HG03175 (cell line): ENCODE measurements around the gene RTN4RL2.

Experiments used
- ATAC-seq: cut with Tn5 transposase; IDR thresholded peaks from one replicate; pipeline ENCODE4 v1.9.1; 2021; ENCODE audit warnings: mild to moderate bottlenecking, moderate library complexity; ENCODE audit not compliant: unreplicated experiment

The RTN4RL2 gene

DNA sequence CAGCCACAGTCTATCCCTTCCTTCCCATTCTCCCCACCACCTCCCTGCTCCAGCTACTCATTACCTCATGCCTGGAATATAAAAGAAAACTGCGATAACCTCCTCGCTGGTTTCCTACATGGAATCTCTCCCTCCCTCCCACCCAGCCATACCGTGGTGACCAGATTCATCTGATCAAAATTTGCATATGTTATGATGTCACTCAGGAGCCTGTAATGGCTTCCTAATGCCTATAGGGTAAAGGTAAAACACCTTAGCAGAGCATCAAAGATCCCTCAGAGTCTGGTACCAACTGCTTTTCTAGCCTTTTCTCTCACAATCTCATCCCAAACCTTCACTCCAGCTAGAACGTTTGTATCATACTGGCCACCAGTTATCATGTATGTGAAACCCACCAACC lies 19.6 kb downstream of the RTN4RL2 start:
- peak; percentile 17 for ATAC-seq

DNA sequence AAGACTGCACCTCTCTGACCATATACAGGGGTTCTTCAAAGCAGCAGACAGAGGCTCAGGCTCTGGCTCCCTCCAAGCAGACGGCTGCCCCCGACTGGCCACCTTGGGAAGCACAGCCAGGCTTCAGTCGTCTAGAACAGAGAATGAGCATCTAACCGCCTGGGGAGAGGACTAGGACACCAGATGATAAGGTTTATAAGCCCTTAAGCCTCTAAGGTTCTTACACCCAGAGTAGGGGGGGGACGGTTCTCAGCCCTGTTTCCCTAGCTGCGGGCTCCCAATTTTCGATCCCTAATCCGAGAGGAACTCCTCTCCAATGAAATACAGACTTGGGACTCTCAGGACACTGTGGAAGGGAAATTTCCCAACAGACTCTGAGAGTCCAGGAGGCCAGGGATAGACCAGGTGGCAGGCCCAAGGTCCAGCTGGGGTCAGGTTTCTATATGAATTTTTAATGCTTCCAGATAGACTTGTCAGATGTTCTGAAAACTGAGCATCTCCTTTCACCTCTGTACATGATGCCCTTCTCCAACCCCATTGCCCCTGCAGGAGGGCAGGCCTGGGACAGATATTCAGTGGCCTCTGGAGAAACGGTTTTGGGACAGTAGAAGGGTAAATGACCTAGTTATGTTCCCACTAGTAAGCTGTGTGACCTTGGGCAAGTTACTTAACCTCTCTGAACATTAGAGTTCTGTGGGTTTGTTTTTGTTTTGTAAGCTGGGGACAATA lies 20.2 kb downstream of the RTN4RL2 start:
- ATAC-seq, result peak; percentile 31

DNA sequence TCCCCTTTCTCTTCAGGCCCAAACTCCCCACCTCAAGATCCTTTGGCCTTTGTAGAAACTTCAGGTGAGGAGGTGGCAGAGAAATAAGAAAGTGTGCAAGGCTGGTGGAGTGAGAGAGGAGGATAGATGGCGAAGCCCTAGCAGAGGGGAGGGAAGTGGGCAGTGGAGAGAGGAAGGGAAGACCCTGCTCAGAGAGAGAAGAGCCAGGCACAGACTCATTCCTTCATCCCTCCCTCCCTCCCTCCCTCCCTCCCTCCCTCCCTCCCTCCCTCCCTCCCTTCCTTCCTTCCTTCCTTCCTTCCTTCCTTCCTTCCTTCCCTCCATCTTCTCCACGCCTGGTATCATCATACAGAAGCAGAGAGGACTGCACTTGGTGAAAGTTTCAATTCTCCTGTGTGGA lies 21.0 kb downstream of the RTN4RL2 start:
- no peak for ATAC-seq

DNA sequence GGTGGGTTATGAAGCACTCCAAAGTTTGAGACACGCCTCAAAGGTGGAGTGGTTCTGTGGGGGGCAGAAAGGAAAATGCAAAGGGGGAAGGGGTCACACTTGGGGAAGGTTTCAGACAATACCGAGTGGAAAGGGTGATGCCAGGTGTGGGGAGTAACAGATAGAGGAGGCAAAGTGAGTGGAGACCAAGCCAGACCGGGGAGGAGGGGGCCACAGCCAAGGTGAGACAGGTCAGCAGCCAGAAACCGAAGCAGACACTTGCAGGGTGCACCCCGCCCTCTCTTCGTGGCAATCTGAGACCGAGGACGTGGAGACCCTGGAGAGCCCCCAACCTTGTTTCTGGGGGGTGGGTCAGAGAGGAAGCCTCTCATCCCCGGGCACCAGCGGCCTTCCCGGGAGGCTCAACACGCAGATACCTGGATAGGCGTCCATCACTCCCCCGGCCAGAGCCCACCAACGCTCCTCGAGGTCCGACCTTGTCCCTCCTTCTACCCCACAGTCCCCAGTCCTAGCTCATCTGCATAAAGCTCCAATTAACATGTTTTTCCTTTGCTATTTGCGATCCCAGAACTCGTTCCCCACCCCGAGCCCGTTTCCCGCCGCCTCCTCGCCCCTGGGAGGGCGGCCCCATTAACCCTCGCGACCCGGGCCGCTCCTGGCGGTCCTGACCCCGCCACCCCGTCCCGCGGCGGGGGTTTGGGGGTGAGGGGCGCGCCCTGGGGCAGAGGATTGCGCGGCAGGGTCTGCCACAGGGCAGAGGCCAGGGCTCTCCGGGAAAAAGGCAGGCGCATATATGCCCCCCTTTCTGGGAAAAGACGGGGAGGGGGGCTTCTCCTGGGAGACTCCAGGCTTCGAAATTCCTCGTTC lies 21.8 kb downstream of the RTN4RL2 start:
- no peak for ATAC-seq

DNA sequence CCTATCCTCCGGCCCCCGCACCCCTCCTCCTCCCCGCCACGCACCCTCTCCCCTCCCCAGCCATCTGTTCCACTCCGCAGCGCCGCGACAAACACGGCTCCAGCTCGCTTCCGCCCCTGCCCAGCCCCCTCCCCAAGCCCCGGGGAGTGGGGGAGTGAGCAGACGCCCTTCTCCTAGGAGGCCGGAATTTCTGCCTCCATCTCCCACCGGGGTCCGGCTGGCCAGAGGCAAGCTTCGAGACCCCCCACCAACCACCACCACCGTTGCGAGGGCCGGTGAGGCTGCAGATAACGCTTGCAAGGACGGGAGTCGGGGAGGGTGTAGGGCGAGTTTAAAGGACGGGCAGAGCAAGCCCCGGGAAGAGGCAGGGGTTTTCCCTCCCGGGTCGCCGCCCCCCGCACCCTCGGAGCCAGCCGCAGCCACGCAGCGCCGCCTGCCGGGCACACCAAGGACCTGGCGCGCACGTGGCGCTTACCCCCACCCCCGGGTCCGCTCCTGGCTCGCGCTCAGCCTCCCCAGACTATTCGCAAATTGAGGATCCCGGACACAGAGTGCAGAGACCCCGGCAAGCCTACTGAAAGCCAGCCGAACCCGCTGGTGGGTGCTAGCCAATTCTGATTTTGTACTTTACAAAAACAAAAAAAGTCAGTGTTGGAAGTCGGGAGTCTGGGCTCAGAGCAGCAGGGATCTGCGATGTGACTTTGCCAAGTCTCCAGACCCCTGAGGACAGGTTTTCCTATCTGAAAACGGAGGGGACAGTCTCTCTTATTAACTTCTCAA lies 22.6 kb downstream of the RTN4RL2 start:
- no peak for ATAC-seq

DNA sequence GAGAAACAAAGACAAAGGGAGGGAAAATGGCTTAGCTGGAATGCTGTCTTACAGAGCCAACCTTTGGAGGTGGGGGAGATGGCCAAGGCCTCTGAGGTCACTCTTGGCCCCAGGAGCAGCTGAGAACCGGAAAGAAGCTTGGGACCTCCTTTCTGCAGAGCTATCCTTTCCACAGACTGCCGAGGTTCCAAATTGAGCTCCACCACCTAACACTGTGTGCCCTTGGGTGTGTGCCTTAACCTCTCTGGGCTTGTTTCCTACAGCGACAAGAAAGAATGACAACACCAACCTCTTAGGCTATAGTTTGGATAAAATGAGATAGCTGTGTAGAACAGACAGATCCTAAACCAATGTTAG lies 23.2 kb downstream of the RTN4RL2 start:
- ATAC-seq, result no peak

DNA sequence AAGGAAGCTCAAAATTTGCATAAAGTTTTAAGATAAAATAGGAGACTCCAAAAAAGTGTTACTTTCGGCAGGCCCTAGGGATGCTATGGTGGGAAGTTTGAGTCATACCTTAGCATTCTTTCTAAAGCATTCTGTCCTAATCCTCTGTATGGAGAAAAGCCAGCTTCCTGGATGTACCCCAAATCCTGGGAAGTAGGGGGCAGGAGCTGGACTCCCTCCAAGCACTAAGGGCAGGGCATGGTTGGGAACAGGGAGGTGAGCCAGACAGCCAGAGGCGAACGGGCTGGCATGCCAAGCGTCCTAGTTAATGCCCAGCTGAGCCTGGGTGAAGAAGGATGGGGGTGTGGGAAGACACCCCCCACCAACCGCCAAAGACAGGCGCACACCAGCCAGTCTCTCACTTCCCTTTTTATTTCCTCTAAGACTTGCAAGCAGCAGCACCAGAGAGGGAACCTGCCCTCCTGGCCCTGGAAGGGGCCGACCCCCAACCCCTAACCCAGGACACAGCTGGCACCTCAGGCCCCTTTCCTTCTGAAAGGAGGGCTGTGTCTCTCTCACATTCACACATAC lies 23.9 kb downstream of the RTN4RL2 start:
- peak; percentile 68 for ATAC-seq

DNA sequence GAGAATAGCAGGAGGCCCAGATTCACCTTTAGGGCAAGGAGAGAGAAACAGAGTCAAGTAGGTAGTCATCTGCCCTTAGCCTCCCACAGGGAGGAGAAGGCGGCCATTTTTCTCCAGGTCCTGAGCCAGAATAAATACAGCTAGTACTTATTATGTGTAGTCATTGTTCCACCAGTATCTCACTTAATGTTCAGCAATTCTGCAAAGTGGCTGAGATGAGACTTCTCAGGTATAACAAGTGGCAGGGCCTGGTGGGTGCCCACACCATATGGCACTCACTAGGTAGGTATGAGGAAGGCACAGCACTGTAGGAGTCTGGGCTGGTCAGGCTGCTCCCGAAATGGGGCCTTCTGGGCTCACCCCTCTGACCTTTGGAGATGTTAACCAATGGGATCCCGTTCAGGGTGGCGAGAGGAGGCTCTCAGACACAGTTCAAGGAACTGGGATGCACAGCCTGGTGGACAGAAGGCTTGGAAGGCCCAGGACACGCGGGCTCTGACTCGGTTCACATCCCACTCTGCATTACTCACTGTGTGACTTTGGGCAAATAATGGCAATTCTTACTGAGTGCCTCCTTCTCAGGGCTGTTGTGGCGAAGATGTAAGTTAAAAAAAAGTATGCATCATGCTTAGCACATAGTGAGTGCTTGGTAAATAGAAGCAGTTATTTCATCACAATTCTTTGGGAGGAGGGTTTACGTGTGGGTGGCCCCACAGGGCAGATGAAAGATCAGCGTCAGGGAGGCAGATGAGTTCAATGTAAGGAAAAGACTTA lies 25.1 kb downstream of the RTN4RL2 start:
- ATAC-seq, result no peak

DNA sequence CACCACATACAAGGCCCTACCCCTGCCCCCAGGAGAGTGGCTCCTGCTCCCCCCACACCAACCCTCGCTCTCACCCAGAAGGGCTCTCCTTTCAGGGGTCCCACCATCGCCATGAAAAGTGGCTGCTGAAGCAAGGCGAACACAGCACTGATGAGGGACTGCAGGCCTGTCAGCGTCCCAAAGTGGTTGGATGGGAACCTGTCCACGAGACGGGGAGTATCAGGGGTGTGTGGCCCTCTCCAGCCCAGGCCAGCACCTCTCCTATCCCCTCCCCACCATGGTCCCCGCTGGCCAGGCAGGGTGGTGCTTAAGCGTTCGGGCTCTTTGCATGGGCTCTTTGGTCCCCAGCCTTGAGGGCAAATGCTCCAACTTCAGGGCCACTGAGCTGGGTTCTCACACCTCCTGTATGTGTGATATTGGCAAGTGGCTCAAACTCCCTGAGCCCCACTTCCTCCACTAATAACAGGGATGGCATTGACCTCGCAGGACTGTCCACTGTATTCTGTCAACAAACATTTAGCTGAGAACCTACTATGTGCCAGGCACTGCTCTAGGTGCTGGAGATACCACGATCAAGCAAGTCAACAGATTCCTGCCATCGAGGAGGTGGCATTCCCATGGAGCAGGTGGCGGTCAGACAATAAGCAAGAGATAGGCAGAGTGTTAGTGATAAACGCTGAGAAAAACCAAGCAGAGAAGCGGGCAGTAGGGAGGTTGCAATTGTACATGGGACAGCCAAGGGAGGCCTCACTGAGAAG lies 26.9 kb downstream of the RTN4RL2 start:
- ATAC-seq, result no peak

DNA sequence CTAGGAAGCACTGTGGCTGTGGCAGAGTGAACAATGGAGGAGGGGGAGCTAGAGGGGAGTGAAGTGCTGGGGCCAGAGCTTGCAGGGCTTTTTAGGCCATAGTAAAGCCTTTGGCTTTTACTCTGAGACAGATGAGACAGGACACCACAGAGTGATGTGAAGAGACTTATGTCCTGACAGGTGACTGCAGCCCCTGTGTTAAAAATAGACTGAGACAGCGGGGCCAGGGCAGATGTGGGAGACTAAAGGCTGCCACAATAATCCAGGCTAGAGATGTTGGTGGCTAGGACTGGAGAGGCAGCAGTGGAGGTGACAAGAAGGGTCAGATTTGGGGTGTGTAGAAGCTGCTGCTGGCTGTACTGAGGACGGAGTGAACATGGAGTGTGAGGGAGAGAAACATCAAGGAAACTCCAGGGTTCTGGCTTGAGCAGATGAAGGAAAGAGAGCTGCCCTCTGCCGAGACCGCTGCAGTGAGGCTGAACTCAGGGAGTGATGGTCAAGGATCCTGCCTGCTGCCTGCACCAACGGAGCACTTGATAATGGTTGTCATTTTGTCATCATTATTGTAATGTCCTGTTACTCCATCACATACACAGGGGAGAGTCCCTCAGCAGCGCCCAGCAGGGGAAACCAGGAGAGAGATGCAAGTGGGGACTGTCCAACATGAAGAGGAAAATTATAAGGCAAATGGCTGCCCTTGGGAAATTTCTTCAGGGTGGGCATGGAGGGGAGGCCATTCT lies 27.8 kb downstream of the RTN4RL2 start:
- ATAC-seq, result no peak

DNA sequence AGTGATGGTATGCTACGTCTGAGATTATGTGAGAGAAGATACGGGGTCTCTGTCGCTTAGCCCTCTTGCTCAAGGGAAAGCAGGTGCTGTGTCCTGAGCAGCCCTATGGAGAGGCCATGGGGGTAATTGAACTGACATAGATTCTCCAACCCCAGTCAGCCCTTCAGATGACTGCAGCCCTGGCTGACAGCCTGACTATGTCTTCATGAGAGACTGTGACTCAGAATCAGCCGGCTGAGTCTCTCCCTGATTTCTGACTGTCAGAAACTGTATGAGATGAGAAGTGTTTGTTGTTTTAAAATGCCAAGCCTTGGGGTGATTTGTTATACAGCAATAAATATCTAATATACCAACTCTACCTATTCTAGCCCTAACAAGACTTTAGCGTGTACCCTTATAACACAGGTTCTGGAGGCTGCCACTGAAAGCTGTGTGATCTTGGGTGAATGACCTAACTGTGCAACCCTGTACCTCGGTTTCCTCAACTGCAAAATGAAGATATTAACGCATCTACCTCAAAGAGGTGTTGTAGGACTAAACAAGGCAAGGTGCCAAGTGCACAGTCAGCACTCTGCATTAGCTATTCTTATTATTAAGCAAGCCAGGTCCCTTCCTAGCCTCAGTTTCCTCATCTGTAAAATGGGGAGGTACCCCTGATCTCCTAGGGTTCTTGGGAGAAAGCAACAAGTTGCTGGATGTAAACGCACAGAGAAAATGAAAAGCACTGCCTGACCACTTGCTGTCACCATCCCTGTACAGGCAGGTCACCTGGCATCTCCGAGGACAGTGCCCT lies 30.3 kb downstream of the RTN4RL2 start:
- ATAC-seq, result no peak

DNA sequence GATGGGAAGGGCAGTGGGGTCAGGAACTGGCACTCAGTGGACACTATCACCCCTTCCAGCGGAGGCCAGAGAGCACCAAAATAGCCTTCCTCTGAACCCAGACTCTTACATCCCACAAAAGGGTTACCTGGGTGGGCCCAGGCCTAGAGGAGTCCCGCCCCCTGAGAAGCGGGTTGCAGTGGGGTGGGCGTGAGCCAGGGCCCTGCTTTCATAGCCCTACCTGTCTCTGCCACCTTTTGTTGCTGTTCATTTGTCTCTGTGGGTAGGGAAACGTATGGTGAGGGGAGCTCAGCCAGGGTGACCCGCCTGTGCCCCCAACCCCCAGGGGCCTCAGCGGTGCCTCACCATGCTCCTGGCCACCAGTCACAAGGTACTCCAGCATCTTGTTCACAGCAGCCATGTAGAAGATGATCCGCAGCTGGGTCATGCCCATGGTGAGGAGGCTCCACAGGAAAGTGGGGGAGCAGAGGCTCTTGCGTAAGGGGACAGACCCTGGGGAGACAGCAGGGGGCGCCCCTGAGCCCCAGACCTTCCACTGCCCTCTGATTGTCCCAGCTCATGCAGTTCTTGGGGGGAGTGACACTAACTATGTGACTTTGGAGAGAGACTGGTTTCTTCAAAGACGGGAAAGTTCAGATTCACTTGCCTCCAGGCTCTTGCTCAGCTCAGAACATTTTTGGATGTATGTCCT lies 31.2 kb downstream of the RTN4RL2 start:
- ATAC-seq, result no peak

DNA sequence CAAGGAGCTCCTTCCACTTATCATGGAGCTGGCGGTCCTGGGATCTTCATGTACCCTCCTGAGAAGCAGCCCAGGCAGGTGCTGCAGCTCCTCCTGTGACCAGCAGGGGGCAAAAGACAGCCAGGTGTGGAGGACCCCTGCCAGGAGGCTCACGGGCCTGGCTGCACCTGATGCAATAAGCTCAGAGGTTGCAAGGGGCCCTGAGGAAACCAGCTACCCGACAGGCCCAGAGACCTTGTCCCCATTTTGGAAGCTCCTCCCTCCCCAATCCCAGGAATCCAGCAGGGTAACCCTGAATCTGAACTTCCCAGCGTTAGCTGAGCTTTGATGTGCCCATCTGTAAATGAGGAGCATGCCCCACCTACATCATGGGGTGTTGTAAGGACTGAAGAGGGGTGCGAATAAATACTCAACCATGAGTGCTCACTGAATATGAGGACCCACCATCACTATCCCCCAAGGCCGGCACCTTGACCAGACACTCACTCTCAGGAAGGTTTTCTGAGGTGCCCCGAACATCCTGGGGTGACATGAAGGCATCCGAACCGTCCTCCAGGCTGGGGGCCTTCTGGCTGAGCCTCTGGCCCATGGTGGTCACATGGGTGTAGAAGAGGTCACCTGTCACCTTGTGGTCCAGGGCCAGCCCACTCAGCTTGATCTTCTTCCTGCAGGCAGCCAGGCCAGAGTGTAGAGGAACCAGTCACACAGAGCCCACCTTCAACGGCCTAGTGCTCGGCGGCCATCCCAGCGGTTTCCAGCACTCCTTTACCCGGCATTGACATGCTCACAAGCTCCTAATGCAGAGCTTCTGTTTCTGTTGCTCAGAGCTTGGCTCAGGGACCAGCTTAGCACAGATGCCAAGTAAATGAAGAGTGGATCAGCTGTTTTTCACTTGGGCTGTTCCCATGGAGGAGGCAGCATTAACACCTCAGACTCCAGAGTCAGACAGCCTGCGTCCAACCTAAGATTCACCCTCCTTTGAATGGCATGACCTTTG lies 33.5 kb downstream of the RTN4RL2 start:
- ATAC-seq, result peak; percentile 79

DNA sequence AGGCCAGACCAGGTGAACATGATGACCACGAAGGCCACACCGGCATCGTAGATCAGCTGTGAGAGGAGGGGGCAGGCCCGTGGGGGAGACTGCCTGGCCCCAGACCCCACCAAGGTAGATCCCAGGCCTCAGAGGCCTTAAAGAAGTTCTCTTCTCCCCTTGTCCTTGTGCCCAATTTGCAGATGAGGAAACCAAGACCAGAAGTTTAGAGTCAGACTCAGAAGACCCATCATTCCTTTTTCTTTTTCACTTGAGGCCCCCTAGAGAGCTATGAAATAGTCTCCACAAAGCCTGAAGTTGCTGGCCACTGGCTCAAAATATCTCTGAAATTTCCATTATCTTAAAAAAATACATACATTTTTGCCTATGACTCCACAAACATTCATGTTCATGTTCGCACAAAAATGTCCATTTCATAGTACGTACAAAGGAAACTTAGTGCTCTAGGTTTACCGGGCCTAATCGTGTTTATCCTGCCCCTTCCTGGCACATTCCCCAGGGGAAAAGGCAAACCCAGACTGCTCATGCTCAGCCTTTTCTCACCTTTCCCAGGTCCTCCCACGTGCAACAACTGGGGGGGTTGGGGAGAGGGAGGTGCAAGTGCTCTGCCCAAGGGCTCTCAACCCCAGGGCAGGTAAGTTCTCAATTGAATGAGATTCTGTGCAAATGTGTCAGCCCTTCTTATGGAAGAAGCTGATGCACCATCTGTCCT lies 35.9 kb downstream of the RTN4RL2 start:
- ATAC-seq, result no peak

DNA sequence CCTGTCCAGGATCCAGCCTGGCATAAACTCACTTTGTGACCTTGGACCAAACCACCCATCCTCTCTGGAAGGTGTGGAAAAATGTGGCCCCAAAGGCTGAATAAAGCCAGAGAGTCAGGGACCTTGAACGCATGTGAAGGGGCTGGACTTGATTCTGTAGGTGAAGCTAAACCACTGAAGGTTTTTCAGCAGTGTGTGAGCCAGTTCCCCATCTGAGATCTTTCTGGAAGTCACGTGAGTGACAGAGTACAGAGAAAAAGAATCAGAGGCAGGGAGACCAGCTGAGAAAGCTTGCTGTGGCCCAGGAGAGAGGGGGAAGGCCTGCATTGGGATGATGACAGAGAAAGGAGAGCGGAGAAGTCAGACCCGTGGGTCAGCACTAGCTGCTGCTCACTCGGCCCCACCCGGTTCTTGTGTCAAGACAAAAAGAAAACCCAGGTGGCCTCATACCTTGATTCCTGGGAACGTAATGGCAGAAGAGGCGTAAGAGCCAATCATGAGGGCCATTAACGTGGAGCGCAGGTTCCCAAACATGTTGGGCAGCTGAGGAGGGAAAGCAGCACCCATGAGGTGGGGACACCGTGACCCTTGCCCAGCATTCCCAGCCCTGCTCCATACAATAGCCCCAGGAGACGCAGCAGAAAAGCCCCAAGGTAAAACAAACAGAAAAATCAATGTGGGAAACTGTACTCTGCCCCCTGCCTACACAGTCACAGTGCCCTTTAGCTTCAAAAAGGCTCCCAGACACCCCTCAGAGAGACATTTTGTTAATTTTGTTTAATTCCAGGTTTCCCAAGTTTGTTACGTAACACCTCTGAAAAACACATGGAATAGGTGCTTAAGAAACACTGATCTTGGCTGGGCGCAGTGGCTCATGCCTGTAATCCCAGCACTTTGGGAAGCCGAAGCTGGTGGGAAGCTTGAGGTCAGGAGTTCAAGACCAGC lies 37.2 kb downstream of the RTN4RL2 start:
- ATAC-seq, result no peak
